NCI-H1105 (cell line): ENCODE results near the gene GPR156.

ENCODE experiments used
- DNase-seq: peaks from one replicate; lab custom pipeline; 2025; lab: John Stamatoyannopoulos, UW

GPR156 gene

GRCh38 chr3:120196333-120196732 is 88.7 kb downstream of the GPR156 start:
- DNase-seq, result no peak

- DNase-seq, result no peak
These were observed 91.5 kb downstream of the GPR156 start for GRCh38 chr3:120193554-120193953.

DNA sequence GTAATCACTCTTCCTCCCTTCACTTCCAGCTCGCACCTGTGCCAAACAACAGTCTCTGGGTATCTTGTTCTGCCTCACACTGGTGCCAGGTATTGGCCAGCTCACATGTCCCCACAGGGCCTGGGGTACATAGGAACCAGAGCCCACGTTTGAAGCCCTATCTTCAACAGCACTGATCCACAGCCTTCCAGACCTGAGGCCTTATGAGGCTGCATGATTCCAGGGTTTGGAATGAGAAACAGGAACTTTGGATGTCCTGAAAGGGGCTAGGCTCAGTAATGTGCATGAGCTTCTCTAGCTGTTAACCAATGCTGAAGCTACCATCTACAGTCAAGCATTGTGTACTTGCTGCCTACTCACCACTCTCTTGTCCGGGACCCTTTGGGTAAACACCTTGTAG is 92.4 kb downstream of the GPR156 start:
- DNase-seq, result no peak

GRCh38 chr3:120192159-120192558 is 92.9 kb downstream of the GPR156 start:
- DNase-seq, result no peak

- DNase-seq, result peak; percentile 31
These were observed 102.2 kb downstream of the GPR156 start for GRCh38 chr3:120182613-120183511.

DNA sequence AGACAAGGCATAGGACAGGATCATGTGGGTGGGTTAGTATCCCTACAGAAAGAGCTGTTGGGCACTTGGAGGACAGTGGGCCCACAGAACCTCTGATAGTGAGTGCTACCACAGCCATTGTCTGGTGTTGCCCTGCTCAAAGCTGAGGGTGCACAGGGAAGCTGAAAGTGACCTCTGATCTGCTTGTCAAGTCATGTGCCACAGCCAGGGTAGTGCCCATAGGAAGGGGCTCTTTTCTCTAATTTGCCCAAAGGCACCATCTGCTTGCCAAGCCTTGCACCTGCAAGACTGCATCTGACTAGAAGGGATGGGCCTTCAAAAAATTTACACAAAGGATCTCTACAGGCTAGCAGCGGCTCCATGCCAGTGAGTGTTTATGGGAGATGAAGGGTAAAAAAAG is 103.4 kb downstream of the GPR156 start:
- no peak for DNase-seq

DNA sequence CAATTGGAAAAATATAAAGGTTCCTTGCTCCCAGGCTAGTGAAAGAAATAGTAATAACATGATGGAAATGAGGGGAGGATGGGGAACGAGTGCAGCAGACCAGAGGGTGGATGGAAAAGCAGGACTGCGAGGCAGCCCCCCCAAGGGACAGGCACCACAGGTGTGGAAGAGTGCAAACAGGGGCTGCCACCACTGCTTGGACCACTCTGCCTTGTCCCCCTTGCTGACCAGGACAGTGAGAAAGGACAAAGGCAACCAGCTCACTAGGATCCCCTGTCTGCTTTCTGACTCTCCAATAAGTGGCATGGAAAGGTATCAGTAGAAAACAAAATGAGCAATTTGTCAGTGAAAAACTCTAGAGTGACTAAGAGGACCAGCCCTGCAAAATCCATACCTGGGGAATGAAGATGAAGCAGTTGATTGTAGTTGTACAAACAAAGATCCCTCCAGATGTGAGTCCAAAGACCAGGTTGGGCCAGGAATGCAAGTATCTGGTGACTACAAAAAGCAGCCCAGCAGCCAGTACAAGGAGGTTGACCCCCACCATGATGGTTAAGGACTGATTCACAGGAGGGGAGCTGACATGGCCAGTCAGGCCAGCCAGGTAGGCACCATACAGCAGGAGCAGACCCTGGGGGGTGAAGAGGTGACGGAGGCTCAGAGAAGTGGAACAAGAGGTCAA is 104.2 kb downstream of the GPR156 start:
- DNase-seq, result no peak

- no peak for DNase-seq
These were observed 107.2 kb downstream of the GPR156 start for GRCh38 chr3:120177707-120178306.

DNA sequence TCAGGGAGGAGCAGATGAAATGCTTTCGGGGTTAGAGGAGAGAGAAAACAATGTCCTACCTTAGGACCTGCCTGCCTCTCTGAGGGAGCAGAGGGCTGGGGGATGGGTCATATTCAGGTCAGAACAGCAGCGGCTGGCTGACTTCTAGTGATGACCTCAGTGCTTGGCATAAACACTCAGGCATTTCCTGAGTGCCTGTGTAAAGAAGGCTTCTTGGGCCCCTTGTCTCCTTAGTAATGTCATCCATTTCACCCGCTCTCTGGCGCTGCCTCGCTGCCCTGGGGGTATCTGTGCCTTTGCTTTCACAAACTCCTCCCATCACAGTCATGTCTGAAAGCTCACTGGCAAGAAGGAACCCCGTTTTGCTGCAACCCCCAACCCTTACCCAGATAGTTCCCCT is 107.9 kb downstream of the GPR156 start:
- peak; percentile 13 for DNase-seq

- no peak for DNase-seq
These were observed 110.0 kb downstream of the GPR156 start for GRCh38 chr3:120174811-120175539.

- no peak for DNase-seq
These were observed 111.9 kb downstream of the GPR156 start for GRCh38 chr3:120173056-120173675.

DNA sequence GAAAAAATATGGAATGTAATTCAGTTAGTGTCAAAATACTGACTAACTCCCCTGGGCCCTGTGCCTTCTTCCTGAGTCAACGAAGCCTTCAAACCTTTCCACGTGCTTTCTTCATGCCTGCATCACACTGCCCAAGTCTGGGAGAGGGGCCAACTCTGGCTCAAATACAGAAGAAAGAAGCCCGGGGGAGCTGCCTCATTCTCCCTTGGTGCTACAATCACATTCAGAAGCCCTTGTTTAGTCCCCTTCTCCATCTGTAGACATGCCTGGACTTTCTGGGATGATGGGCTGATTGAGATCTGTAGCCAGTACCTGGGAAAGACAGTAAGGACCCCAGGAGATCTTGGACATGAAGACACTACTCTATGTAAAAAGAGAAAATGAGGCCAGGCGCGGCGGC is 113.0 kb downstream of the GPR156 start:
- no peak for DNase-seq

DNA sequence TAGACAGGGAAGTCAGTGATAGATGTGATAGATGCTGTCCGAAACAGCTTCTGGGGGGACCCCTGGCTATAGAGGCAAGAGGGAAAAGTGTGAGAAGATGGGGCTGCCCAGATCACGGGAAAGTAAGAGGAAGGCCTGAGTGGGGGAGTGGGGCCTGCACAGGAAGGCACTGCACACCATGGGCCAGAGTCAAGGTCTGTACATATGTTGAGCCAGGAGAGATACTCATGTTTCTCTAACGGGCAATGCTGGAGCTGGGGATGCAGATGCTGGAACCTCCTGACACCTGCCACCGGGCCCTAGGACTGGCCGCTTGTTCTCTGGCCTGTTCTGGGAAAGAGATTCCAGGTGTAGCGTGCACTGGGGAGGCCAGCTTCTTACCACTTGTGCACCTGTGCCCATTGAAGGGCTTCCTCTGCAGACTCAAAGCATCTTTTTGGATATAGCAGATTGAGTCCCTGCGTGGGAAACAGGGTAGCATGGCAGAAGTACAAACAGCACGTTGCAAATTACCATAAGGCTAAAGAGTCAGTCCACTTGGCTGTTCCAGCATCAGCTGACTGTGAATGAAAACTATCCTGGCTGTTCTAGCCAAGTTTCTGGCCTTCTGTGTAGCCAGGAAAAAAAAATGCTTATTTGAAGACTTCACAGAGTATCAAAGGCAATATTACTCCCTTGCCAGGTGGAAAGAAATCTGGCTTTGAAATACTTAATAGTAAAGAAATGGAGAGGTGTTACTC is 113.7 kb downstream of the GPR156 start:
- DNase-seq, result peak; percentile 55

DNA sequence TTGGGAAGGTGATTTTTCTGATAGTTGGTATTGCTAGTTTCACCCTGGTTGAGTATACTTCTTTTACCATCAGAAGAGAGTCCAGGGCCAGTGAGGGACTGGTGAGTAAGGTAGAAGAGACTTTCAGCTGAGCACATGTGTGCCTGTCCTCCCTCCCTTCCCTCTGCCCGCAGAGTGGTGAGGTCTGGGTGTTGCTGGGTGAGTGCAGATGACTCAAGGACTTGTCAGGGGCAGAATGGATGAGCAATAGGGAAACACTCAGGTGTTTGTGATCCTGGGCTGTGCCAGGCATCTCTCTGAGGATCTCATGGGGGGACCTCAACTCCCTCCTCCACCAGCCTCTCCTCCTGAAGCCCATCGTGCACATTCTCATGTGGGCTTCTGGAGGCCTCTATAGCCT is 114.8 kb downstream of the GPR156 start:
- peak; percentile 55 for DNase-seq

DNA sequence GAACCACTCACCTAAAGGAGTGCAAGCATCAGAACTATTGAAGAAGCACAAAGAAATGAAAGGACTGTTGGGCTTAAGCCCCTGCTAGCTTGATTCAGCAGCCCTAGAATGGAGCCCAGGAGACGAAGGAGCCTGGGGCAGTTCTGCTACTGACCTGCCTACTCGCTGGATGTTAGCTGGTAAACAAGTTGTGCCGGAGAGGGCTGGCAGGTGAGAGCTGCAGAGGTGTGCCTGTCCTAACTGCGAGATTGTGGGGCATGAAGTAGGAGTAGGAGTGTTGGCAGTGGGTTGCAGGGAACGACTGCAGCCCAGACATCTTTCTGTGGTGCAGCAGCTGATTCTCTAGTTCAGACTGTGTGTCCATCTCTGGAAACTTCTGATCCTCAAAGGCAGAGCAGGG is 115.6 kb downstream of the GPR156 start:
- no peak for DNase-seq

DNA sequence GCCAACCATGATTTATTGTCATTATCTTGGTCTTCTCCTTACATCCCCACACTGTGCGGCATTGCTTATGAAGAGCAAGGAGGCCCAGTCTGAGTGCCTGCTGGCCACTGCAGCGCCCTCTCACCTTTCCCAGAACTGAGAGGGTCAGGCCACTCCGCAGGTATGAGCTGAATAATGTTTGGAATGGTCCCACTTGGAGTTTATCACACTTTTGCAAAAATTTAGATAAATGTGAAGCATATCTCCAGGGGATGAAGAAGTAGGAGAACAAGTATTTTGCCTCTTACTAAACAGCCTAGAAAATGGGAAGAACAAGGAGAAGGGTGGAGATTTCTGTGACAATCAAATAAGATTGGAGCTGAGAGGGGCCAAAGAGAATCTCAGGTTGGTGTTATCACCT is 116.4 kb downstream of the GPR156 start:
- DNase-seq, result no peak

GRCh38 chr3:120168038-120168437 is 117.0 kb downstream of the GPR156 start:
- no peak for DNase-seq

- DNase-seq, result no peak
These were observed 117.5 kb downstream of the GPR156 start for GRCh38 chr3:120167488-120167887.

DNA sequence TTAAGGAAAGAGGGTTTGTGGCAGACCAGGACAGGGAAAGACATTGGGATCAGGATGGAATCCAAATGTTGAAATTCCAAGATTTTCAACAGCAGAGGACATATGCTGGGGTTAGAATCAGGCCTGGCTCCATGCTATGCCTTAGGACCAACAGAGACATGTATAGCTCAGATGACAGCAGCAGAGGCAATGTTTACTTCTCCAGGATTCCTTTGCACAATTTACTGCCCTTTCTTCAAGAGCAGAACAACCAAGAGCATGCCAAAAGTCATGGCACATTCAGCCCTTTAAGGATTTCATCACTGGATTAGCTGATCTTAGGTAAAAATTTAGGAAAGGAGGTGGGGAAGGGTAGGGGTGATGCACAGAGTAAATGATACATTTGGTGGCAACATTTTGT is 121.2 kb downstream of the GPR156 start:
- DNase-seq, result no peak

DNA sequence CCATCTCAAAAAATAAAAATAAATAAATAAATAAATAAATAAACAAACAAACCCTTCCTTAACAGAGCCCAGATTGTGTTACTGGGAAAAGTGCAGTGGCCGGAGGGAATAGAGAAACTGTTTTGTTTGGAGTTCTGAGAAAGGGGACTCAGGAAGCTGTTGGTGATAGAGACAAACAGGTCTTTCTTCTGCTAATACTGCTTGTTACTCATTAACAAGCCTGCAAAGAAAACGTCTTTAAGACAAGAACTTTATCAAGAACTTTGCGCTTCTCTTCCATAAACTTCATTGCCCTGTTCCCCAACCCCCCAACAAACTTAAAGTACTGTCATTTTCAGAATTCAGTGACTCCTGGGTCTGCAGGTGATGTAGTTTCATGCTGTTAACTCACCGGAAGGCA is 122.0 kb downstream of the GPR156 start:
- no peak for DNase-seq

GRCh38 chr3:120162400-120162799 is 122.6 kb downstream of the GPR156 start:
- DNase-seq, result no peak
